HCT116 (cell line): ENCODE results near the gene PHLDA1. TPM values are rescaled to one million over a fixed set of nuclear protein-coding genes. Genes with fewer than 3 reads are reported as not detected.
A peak's percentile ranks its signal among the peaks of the same experiment; 100 is the strongest.

Experiments used
- ATAC-seq: fragments of 200-7000 bp; cut with Tn5 transposase; 2 replicates; pipeline ENCODE4 v1.9.1; 2020; ENCODE audit warnings: mild to moderate bottlenecking, moderate library complexity
- BruUV-seq: library from RNA; stranded (reverse); fragments of 400-500 nt; replicated peaks from 2 replicates; lab custom pipeline; 2021; lab: Mats Ljungman, UMichigan
- CTCF ChIA-PET: fragments of 300-600 bp; sonication (Branson Sonifier 250); formaldehyde crosslinking; loops from one replicate; lab custom pipeline; 2021; ENCODE audit warnings: antibody characterized with exemption; lab: Charles Lee
- POLR2A ChIA-PET: fragments of 300-600, 350-600 bp; sonication (Branson Sonifier 250); formaldehyde crosslinking; loops from one replicate; lab custom pipeline; 2021; ENCODE audit warnings: antibody characterized with exemption; lab: Charles Lee
- RAD21 ChIA-PET, 2 experiments: fragments of 300-600 bp; sonication (Branson Sonifier 250); formaldehyde crosslinking; loops; one replicate each; lab custom pipeline; 2023; ENCODE audit warnings: low total read pairs in 2 of 2; ENCODE audit not compliant: uncharacterized antibody in 2 of 2, unreplicated experiment in 2 of 2, low non-redundant PET in 1 of 2; lab: Charles Lee
- DNase-seq: peaks from one replicate; pipeline ENCODE4 v3.0.0-alpha.2; 2010; ENCODE audit warnings: low read depth, low spot score
- H2AFZ ChIP-seq: fragments of 200-600 bp; shearing (Covaris generic), sonication (generic); 2 replicates; pipeline ENCODE4 v1.6.1; 2017; ENCODE audit warnings: low read depth, mixed run types, mixed read lengths, antibody characterized with exemption, low read length; ENCODE audit not compliant: poor library complexity, severe bottlenecking
- H3K27ac ChIP-seq: 2 replicates; pipeline ENCODE4 v1.5.1; 2012; ENCODE audit warnings: low read depth, low read length
- H3K27me3 ChIP-seq: fragments of 200-600 bp; sonication (generic); 2 replicates; pipeline ENCODE4 v1.6.1; 2016; ENCODE audit warnings: mixed run types, low read length, mixed read lengths; ENCODE audit not compliant: insufficient read depth
- H3K36me3 ChIP-seq, 2 experiments: fragments of 200-500 bp in 1 of 2; fragments of 200-600 bp in 1 of 2; sonication (Bioruptor generic) in 1 of 2; sonication (generic) in 1 of 2; 2 replicates each; pipeline versions ENCODE4 v1.5.1 to v1.6.1; 2014 to 2016; ENCODE audit warnings: low read length in 2 of 2, inconsistent platforms in 1 of 2, mixed read lengths in 1 of 2, mixed run types in 1 of 2; ENCODE audit not compliant: insufficient read depth in 2 of 2, control insufficient read depth in 1 of 2
- H3K4me1 ChIP-seq, 2 experiments: fragments of 200-600 bp in 1 of 2; sonication (generic) in 1 of 2; 2 replicates each; pipeline versions ENCODE4 v1.5.1 to v1.6.1; 2012 to 2017; ENCODE audit warnings: low read length in 2 of 2, inconsistent platforms in 1 of 2, mild to moderate bottlenecking in 1 of 2, mixed read lengths in 1 of 2, mixed run types in 1 of 2, moderate library complexity in 1 of 2; ENCODE audit not compliant: insufficient read depth in 2 of 2, control insufficient read depth in 1 of 2
- H3K4me2 ChIP-seq: fragments of 200-600 bp; sonication (generic); 2 replicates; pipeline ENCODE4 v1.6.1; 2017; ENCODE audit warnings: mixed run types, low read length, mixed read lengths
- H3K4me3 ChIP-seq, 2 experiments: fragments of 200-600 bp in 1 of 2; sonication (generic) in 1 of 2; replicated peaks in 1 of 2; 2 replicates each; pipeline ENCODE4 v1.5.1; 2011 to 2016; ENCODE audit warnings: low read length in 2 of 2, control low read depth in 1 of 2, low read depth in 1 of 2, mild to moderate bottlenecking in 1 of 2, mixed read lengths in 1 of 2, mixed run types in 1 of 2
- H3K79me2 ChIP-seq: fragments of 200-600 bp; sonication (generic); 2 replicates; pipeline ENCODE4 v1.6.1; 2017; ENCODE audit warnings: mild to moderate bottlenecking, mixed run types, low read length, moderate library complexity, mixed read lengths; ENCODE audit not compliant: insufficient read depth
- H3K9ac ChIP-seq: fragments of 200-600 bp; sonication (generic); 2 replicates; pipeline ENCODE4 v1.6.1; 2016; ENCODE audit warnings: low read length, mixed read lengths
- H3K9me2 ChIP-seq: fragments of 200-600 bp; sonication (generic), shearing (Covaris generic); 2 replicates; pipeline ENCODE4 v1.6.1; 2017; ENCODE audit warnings: mixed run types, mild to moderate bottlenecking, moderate library complexity; ENCODE audit not compliant: insufficient read depth
- H3K9me3 ChIP-seq, 2 experiments: fragments of 200-500 bp in 1 of 2; fragments of 200-600 bp in 1 of 2; sonication (Bioruptor generic) in 1 of 2; sonication (generic) in 1 of 2; 2 replicates each; pipeline ENCODE4 v1.6.1; 2014 to 2017; ENCODE audit warnings: low read length in 2 of 2, mixed read lengths in 2 of 2, inconsistent platforms in 1 of 2, low read depth in 1 of 2, mild to moderate bottlenecking in 1 of 2, mixed run types in 1 of 2, moderate library complexity in 1 of 2; ENCODE audit not compliant: control insufficient read depth in 1 of 2, insufficient read depth in 1 of 2
- H4K20me1 ChIP-seq: fragments of 200-600 bp; sonication (generic), shearing (Covaris generic); 2 replicates; pipeline ENCODE4 v1.6.1; 2017; ENCODE audit warnings: mixed run types, mild to moderate bottlenecking, moderate library complexity; ENCODE audit not compliant: insufficient read depth
- CEBPB ChIP-seq: IDR thresholded peaks from 2 replicates; pipeline ENCODE4 v1.6.1; 2012; ENCODE audit warnings: low read depth
- ELF1 ChIP-seq: IDR thresholded peaks from 2 replicates; pipeline ENCODE4 v1.6.1; 2012; ENCODE audit warnings: low read depth, borderline replicate concordance
- FOSL1 ChIP-seq: IDR thresholded peaks from 2 replicates; pipeline ENCODE4 v1.6.1; 2012; ENCODE audit warnings: low read depth
- POLR2AphosphoS5 ChIP-seq: IDR thresholded peaks from 2 replicates; pipeline ENCODE4 v1.6.1; 2011; ENCODE audit warnings: mild to moderate bottlenecking, low read depth, low read length, moderate library complexity
- RAD21 ChIP-seq: IDR thresholded peaks from 2 replicates; pipeline ENCODE4 v1.6.1; 2012; ENCODE audit warnings: low read depth, mild to moderate bottlenecking
- SIN3A ChIP-seq: IDR thresholded peaks from 2 replicates; pipeline ENCODE4 v1.6.1; 2012; ENCODE audit warnings: low read depth
- SP1 ChIP-seq: IDR thresholded peaks from 2 replicates; pipeline ENCODE4 v1.6.1; 2012; ENCODE audit warnings: low read depth
- SRF ChIP-seq: IDR thresholded peaks from 2 replicates; pipeline ENCODE4 v1.6.1; 2012; ENCODE audit warnings: low read depth
- TCF7L2 ChIP-seq: IDR thresholded peaks from 2 replicates; pipeline ENCODE4 v1.7.0; 2011; ENCODE audit warnings: borderline replicate concordance, inconsistent platforms; ENCODE audit not compliant: insufficient read depth, insufficient read length; ENCODE audit errors: extremely low read depth
- ZFX ChIP-seq: fragments of 450-650 bp; IDR thresholded peaks from 2 replicates; pipeline ENCODE4 v1.6.1; 2017
- intact Hi-C: fragments of 100-400 bp; cut with micrococcal nuclease; formaldehyde crosslinking; loops from 2 replicates; pipeline ENCODE4 v1.10.0; 2022
- total RNA-seq: library from RNA; stranded (reverse); gene quantifications from one replicate; pipeline ENCODE4 v1.2.1, GENCODE V29; 2021; ENCODE audit not compliant: unreplicated experiment
- TF ChIP-seq, protein P1 (sequence below): IDR thresholded peaks from 2 replicates; pipeline ENCODE4 v1.6.1; 2012
- TF ChIP-seq, protein P2 (sequence below): IDR thresholded peaks from 2 replicates; pipeline ENCODE4 v1.6.1; 2012; ENCODE audit warnings: low read depth

PHLDA1 gene
- total RNA-seq, 1 experiment from 2014 or later = 231 TPM

- TF ChIP-seq FOSL1 (peak; percentile 84), CEBPB (no peak), POLR2AphosphoS5 (no peak), ZFX (no peak), ELF1 (no peak)
- TF ChIP-seq, protein P1, sequence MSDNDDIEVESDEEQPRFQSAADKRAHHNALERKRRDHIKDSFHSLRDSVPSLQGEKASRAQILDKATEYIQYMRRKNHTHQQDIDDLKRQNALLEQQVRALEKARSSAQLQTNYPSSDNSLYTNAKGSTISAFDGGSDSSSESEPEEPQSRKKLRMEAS = no peak; the same call in 1 of the 2 replicates
These were observed 10.6 kb downstream of the PHLDA1 start (continued) for GRCh38 chr12:76020731-76021672.

- TF ChIP-seq SIN3A = peak; percentile 50; the same call in 1 of the 2 replicates
- TF ChIP-seq RAD21 = peak; percentile 13; the same call in 1 of the 2 replicates
- TF ChIP-seq SP1 = no peak; the same call in 1 of the 2 replicates
- TF ChIP-seq CEBPB = peak; percentile 80
- TF ChIP-seq, protein P1 = peak; percentile 26; the same call in 1 of the 2 replicates
- TF ChIP-seq, protein P2, sequence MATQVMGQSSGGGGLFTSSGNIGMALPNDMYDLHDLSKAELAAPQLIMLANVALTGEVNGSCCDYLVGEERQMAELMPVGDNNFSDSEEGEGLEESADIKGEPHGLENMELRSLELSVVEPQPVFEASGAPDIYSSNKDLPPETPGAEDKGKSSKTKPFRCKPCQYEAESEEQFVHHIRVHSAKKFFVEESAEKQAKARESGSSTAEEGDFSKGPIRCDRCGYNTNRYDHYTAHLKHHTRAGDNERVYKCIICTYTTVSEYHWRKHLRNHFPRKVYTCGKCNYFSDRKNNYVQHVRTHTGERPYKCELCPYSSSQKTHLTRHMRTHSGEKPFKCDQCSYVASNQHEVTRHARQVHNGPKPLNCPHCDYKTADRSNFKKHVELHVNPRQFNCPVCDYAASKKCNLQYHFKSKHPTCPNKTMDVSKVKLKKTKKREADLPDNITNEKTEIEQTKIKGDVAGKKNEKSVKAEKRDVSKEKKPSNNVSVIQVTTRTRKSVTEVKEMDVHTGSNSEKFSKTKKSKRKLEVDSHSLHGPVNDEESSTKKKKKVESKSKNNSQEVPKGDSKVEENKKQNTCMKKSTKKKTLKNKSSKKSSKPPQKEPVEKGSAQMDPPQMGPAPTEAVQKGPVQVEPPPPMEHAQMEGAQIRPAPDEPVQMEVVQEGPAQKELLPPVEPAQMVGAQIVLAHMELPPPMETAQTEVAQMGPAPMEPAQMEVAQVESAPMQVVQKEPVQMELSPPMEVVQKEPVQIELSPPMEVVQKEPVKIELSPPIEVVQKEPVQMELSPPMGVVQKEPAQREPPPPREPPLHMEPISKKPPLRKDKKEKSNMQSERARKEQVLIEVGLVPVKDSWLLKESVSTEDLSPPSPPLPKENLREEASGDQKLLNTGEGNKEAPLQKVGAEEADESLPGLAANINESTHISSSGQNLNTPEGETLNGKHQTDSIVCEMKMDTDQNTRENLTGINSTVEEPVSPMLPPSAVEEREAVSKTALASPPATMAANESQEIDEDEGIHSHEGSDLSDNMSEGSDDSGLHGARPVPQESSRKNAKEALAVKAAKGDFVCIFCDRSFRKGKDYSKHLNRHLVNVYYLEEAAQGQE = no peak
- TF ChIP-seq SRF = no peak; the same call in 1 of the 2 replicates
- TF ChIP-seq TCF7L2 = peak; percentile 61
- DNase-seq = peak; percentile 81
- no peaks in the 10 kb centered on the region for H3K79me2 ChIP-seq
- BruUV-seq = no TSS peak
- H3K9ac ChIP-seq = peak overlapping the region; percentile 64
- no peaks in the 10 kb centered on the region for H3K36me3 ChIP-seq
- POLR2A ChIA-PET = interaction anchor here (0.7 to 1.7 kb wide), 4 partner anchors 41 to 384 kb away, joined by 3 to 10 read pairs (median 3); no protein-coding TSS in a partner anchor
- no peaks in the 10 kb centered on the region for H4K20me1 ChIP-seq
- no peaks in the 10 kb centered on the region for H3K27me3 ChIP-seq
- H3K27ac ChIP-seq = peak overlapping the region; percentile 88
- no peak overlapping the region for H2AFZ ChIP-seq
- H3K4me2 ChIP-seq = peak overlapping the region; percentile 40
- peaks cover 55 to 87% of the 10 kb centered on the region in 2 experiments for H3K4me1 ChIP-seq
- H3K9me2 ChIP-seq = no peaks in the 10 kb centered on the region
- no peaks in the 10 kb centered on the region for H3K9me3 ChIP-seq
- CTCF ChIA-PET = no interaction called here
- H3K4me3 ChIP-seq = no peak overlapping the region
- RAD21 ChIA-PET = interaction anchor here in 1 of 2 experiments (1.1 kb wide), 1 partner anchor 37 kb away, joined by 4 read pairs; no protein-coding TSS in a partner anchor
- intact Hi-C loops = loop anchor here (2.0 to 10.0 kb wide), 3 partner anchors 67 to 685 kb away; partner anchors contain the start of genes CAPS2 and GLIPR1L1
- peak; percentile 72 for ATAC-seq
These were observed 11.3 kb downstream of the PHLDA1 start for GRCh38 chr12:76020281-76020680.
